ENCODE measurements around the gene GPR137.
"Not testable (repeated sequence)": the region's sequence is repeated elsewhere in the genome, so short reads cannot be mapped to it uniquely, and the experiment has no call there.

GPR137 gene

GRCh38 chr11:64305075-64305690 lies 19.5 kb downstream of the GPR137 start, which contains the start of gene ESRRA:
Gene ESRRA, plus strand, starts transcription at chr11:64305524. Its CDS starts 1,656 bp downstream, at chr11:64307180.
- peak; percentile 98 for DNase-seq (ENCODE audit: extremely low spot score)
- ChIA-PET CTCF (interaction anchor here (0.7 to 5.4 kb wide), 14 partner anchors 13 to 285 kb away, joined by 3 to 66 read pairs (median 4); partner anchors contain the start of genes FKBP2, PLCB3, PRDX5 and TRMT112), POLR2A (interaction anchor here (0.7 to 7.0 kb wide), 16 partner anchors 10 to 120 kb away, joined by 3 to 79 read pairs (median 6); partner anchors contain the start of genes BAD, GPR137, PPP1R14B and PRDX5)
- TF ChIP-seq HDGF (IDR thresholded peaks at IDR 0.05; ENCODE audit: borderline replicate concordance) (0 out of 2 replicates have a peak, but pooled peaks have one; percentile 71), ELF4 (IDR thresholded peaks at IDR 0.05) (no peak), ARNT (IDR thresholded peaks at IDR 0.05) (no peak), L3MBTL2 (conservative IDR thresholded peaks at IDR 0.05) (no peak), FOXA1 (IDR thresholded peaks at IDR 0.05) (no peak), ZNF384 (IDR thresholded peaks at IDR 0.05) (no peak), TARDBP (IDR thresholded peaks at IDR 0.05) (no peak), FOXM1 (IDR thresholded peaks at IDR 0.05; ENCODE audit: borderline replicate concordance) (peak; percentile 25; the same call in 1 of the 2 replicates)

GRCh38 chr11:64305691-64306562 lies 20.3 kb downstream of the GPR137 start:
- no peak for DNase-seq (ENCODE audit: extremely low spot score)
- no peak for TF ChIP-seq SP1 (IDR thresholded peaks at IDR 0.05)
- no peak for TF ChIP-seq FOXK2 (IDR thresholded peaks at IDR 0.05)
- no peak for TF ChIP-seq NFRKB (IDR thresholded peaks at IDR 0.05)
- peak; percentile 43; the same call in 1 of the 2 replicates for TF ChIP-seq L3MBTL2 (conservative IDR thresholded peaks at IDR 0.05)
- no peak for TF ChIP-seq ARNT (IDR thresholded peaks at IDR 0.05)
- no peak for TF ChIP-seq HDGF (IDR thresholded peaks at IDR 0.05; ENCODE audit: borderline replicate concordance)
- CTCF ChIA-PET = no interaction called here
- POLR2A ChIA-PET = interaction anchor here (2.8 to 7.0 kb wide), 3 partner anchors 11 to 59 kb away, joined by 12 to 79 read pairs (median 49); partner anchors contain the start of genes PPP1R14B, PRDX5 and TRMT112

GRCh38 chr11:64306563-64306875 lies 20.9 kb downstream of the GPR137 start:
- no peak for TF ChIP-seq SP1 (IDR thresholded peaks at IDR 0.05)
- TF ChIP-seq CTBP1 (IDR thresholded peaks at IDR 0.05; ENCODE audit: borderline replicate concordance) = no peak
- no peak for TF ChIP-seq ELF4 (IDR thresholded peaks at IDR 0.05)
- TF ChIP-seq FOXM1 (IDR thresholded peaks at IDR 0.05; ENCODE audit: borderline replicate concordance) = no peak
- TF ChIP-seq FOXA1 (IDR thresholded peaks at IDR 0.05) = no peak
- no peak for TF ChIP-seq NFRKB (IDR thresholded peaks at IDR 0.05)
- no peak for TF ChIP-seq TARDBP (IDR thresholded peaks at IDR 0.05)
- no peak for TF ChIP-seq BHLHE40 (IDR thresholded peaks at IDR 0.05; ENCODE audit: borderline replicate concordance)
- no peak for TF ChIP-seq ZNF384 (IDR thresholded peaks at IDR 0.05)
- no peak for TF ChIP-seq L3MBTL2 (conservative IDR thresholded peaks at IDR 0.05)
- DNase-seq (ENCODE audit: extremely low spot score) = no peak
- ChIA-PET POLR2A (interaction anchor here (1.5 to 7.0 kb wide), 2 partner anchors 11 to 48 kb away, joined by 3 to 49 read pairs; partner anchors contain the start of genes PRDX5 and TRMT112), CTCF (no interaction called here)

DNA sequence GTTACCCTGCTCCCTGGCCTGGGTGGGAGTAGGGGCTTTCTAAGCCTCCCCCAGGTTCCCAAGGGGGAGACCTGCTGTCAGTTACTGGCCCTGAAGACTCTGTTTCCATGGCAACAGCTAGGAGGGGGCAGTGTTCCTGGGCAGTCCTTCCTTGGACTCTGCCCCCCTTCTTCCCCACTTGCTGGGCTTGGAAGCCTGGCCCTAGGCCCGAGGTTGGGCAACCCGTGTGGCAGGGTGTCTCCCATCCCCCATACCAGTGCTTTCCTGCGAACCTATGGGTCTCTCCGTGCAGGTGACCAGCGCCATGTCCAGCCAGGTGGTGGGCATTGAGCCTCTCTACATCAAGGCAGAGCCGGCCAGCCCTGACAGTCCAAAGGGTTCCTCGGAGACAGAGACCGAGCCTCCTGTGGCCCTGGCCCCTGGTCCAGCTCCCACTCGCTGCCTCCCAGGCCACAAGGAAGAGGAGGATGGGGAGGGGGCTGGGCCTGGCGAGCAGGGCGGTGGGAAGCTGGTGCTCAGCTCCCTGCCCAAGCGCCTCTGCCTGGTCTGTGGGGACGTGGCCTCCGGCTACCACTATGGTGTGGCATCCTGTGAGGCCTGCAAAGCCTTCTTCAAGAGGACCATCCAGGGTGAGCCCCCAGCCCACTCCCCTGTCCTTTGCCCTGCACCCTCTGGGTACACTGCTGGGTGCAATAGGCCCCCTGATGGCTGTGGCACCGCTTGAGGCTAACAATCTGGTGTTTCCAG lies 21.4 kb downstream of the GPR137 start:
- POLR2A ChIA-PET = interaction anchor here (1.5 to 7.0 kb wide), 2 partner anchors 10 to 48 kb away, joined by 3 to 49 read pairs; partner anchors contain the start of genes PRDX5 and TRMT112
- no peak for DNase-seq (ENCODE audit: extremely low spot score)
- TF ChIP-seq BHLHE40 (IDR thresholded peaks at IDR 0.05; ENCODE audit: borderline replicate concordance) (no peak), SUZ12 (IDR thresholded peaks at IDR 0.05) (no peak), NFRKB (IDR thresholded peaks at IDR 0.05) (no peak)
- CTCF ChIA-PET = no interaction called here

DNA sequence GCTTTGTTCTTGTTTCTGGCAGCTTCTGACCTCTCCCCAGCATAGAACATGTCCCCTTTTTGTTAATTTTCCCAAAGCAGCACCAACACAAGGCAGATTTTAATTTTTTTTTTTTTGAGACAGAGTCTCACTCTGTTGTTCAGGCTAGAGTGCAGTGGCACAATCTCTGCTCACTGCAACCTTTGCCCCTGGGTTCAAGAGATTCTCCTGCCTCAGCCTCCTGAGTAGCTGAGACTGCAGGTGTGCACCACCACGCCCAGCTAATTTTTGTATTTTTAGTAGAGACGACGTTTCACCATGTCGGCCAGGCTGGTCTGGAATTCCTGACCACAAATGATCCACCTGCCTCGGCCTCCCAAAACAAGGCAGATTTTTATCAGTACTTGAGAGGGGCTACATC lies 22.1 kb downstream of the GPR137 start:
- CTCF ChIA-PET = not testable (repeated sequence)
- POLR2A ChIA-PET = interaction anchor here (1.5 to 7.0 kb wide), 2 partner anchors 9 to 47 kb away, joined by 3 to 49 read pairs; partner anchors contain the start of genes PRDX5 and TRMT112

DNA sequence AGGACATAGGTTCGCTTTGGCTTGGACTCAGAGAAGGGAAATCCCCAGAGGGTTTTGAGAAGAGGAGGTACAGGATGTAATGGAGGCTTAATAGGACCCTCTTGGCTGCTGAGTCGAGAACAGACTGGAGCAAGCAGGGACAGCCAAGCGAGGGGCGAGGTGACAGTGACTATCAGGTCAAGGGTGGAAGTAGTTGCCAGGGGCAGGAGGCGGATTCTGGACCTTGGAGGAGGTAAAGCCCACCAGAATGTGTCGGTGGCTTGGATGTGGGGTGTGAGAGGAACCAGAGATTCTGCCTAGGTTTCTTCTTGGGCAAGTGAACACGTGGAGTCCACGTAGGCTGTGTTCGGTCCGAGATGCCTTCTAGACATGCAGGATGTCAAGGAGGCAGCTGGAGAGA lies 27.3 kb downstream of the GPR137 start:
- TF ChIP-seq LEF1 (IDR thresholded peaks at IDR 0.05; ENCODE audit: borderline replicate concordance) (no peak), CTBP1 (IDR thresholded peaks at IDR 0.05; ENCODE audit: borderline replicate concordance) (no peak), BHLHE40 (IDR thresholded peaks at IDR 0.05; ENCODE audit: borderline replicate concordance) (no peak), SP1 (IDR thresholded peaks at IDR 0.05) (no peak), FOXK2 (IDR thresholded peaks at IDR 0.05) (no peak), SUZ12 (IDR thresholded peaks at IDR 0.05) (no peak), ARNT (IDR thresholded peaks at IDR 0.05) (no peak), HDGF (IDR thresholded peaks at IDR 0.05; ENCODE audit: borderline replicate concordance) (no peak), L3MBTL2 (conservative IDR thresholded peaks at IDR 0.05) (no peak), NFRKB (IDR thresholded peaks at IDR 0.05) (no peak), ZNF384 (IDR thresholded peaks at IDR 0.05) (no peak), ELF4 (IDR thresholded peaks at IDR 0.05) (no peak), FOXM1 (IDR thresholded peaks at IDR 0.05; ENCODE audit: borderline replicate concordance) (no peak), TARDBP (IDR thresholded peaks at IDR 0.05) (no peak), FOXA1 (IDR thresholded peaks at IDR 0.05) (no peak)
- TF ChIP-seq, protein P1, sequence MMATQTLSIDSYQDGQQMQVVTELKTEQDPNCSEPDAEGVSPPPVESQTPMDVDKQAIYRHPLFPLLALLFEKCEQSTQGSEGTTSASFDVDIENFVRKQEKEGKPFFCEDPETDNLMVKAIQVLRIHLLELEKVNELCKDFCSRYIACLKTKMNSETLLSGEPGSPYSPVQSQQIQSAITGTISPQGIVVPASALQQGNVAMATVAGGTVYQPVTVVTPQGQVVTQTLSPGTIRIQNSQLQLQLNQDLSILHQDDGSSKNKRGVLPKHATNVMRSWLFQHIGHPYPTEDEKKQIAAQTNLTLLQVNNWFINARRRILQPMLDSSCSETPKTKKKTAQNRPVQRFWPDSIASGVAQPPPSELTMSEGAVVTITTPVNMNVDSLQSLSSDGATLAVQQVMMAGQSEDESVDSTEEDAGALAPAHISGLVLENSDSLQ (IDR thresholded peaks at IDR 0.05) = no peak
- ChIA-PET CTCF (no interaction called here), POLR2A (no interaction called here)
- no peak for DNase-seq (ENCODE audit: extremely low spot score)

More for the DNA sequence above, 22.1 kb downstream of the GPR137 start:
- DNase-seq (ENCODE audit: extremely low spot score) = not testable (repeated sequence)

Data from HEK293T (cell line).